HFF-Myc (cell line): ENCODE results near the gene VASH2.

ENCODE experiments used
- DNase-seq: peaks from one replicate; pipeline ENCODE4 v3.0.0-alpha.2; 2011; ENCODE audit warnings: low read depth; ENCODE audit errors: extremely low read depth
- H3K4me3 ChIP-seq: replicated peaks from 2 replicates; pipeline ENCODE4 v1.5.1; 2011; ENCODE audit warnings: low read depth, mild to moderate bottlenecking, control low read depth, low read length
- CTCF ChIP-seq: IDR thresholded peaks from 2 replicates; pipeline ENCODE4 v1.5.1; 2012; ENCODE audit warnings: mild to moderate bottlenecking, low read depth, low read length, control low read depth; ENCODE audit errors: missing control alignments

VASH2 gene

GRCh38 chr1:212981571-212982328 lies 31.4 kb downstream of the VASH2 start:
- DNase-seq = no peak
- no peak overlapping the region for H3K4me3 ChIP-seq
- no peak for TF ChIP-seq CTCF

GRCh38 chr1:212982430-212983152 lies 32.2 kb downstream of the VASH2 start:
- no peak for TF ChIP-seq CTCF
- no peak overlapping the region for H3K4me3 ChIP-seq
- no peak for DNase-seq

GRCh38 chr1:212983482-212983881 lies 33.1 kb downstream of the VASH2 start:
- no peak for DNase-seq
- H3K4me3 ChIP-seq = no peak overlapping the region
- no peak for TF ChIP-seq CTCF

DNA sequence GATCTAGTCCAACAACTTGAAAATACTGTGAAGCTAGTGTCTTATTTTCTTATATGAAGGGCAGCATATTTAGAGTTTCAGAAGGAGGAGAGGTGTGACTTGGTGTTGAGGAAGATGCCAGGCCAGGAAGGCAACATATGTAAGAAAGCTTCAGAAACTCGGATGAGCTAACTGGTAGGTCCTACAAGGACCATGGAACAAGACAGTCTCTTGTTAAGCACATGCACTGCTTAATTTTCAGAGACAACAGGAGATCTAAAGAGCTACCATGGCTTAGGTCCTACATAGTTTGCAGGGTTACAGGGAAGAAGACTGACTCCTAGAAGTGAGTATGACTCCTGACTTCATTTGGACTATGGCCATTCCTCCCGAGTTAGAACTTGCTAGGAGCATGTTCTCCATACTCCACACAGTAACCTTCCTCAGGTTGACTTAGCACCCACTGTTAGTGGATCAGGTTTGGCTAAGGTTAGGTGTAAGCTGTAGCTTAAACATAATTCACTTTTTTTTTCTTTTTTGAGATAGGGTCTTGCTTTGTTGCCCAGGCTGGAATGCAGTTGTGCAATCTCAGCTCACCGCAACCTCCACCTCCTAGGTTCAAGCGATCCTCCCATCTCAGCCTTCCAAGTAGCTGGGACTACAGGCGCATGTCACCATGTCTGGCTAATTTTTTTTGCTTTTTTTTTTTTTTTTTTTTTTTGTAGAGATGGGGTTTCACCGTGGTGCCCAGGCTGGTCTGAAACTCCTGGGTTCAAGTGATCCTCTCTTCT lies 34.4 kb downstream of the VASH2 start:
- H3K4me3 ChIP-seq = no peak overlapping the region
- TF ChIP-seq CTCF = no peak
- DNase-seq = no peak

DNA sequence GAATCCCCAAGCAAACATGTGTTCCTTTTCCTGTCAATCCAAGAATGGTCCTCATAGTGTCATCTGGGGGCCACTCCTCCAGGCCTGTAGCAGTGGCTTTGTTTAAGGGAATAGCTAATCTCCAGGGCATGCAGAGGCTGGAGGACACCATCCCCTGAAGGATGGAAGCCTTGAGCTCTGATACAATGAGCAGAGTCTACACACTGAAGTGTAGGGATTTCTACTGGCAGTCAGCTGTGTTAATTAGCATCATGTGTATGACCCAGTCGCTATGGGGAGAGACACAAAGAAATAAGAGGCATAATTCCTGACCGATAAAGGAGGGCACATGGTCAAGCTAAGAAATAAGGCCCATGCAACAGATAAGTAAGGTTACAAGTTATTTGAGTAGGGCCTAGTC lies 36.2 kb downstream of the VASH2 start:
- no peak overlapping the region for H3K4me3 ChIP-seq
- no peak for TF ChIP-seq CTCF
- DNase-seq = no peak

DNA sequence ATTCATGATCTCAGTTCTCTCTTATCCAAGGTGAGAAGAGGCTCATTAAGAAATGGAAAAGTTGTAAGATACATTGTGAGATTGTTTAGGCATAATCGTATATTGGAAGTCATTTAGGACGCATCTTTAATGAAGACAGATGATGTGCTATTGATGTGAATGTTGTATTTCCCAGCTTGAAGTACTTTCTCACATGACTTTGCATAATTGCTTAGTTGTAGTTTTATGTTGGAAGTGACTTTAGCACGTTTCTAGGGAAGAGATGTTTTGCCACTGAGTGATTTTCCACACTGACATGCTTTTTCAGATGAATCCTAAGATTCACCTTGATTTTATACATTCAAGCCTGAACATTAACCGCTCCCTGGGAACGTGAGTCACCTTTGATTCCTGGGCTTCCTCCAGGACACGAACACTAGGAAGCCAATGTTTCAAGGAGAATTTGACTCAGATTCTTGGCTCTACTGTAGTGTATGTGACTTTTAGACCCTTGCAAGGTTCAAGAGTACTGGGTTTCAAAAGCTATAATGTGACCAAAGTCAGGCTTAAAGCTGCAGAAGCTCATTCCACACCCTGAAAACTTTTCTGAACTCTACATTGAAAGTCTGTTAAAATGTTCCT lies 37.5 kb downstream of the VASH2 start:
- TF ChIP-seq CTCF = no peak
- no peak overlapping the region for H3K4me3 ChIP-seq
- no peak for DNase-seq
